CD4-positive, alpha-beta T cell (primary cell): Measurements from ENCODE around the gene FAM9A. TPM values are rescaled to one million over a fixed set of nuclear protein-coding genes. Genes with fewer than 3 reads are reported as not detected.

Experiments
- ATAC-seq: fragments of 200-7000 bp; cut with Tn5 transposase; one replicate; pipeline ENCODE4 v1.10.0; 2022; ENCODE audit warnings: mild to moderate bottlenecking; ENCODE audit not compliant: poor library complexity
- CTCF ChIA-PET: fragments of 350-600 bp; sonication (Branson Sonifier 250); formaldehyde crosslinking; loops from one replicate; lab custom pipeline; 2021; ENCODE audit warnings: antibody characterized with exemption, inconsistent platforms; lab: Charles Lee
- POLR2A ChIA-PET: fragments of 350-600 bp; sonication (Branson Sonifier 250); formaldehyde crosslinking; loops from one replicate; lab custom pipeline; 2021; ENCODE audit warnings: antibody characterized with exemption, inconsistent platforms; lab: Charles Lee
- DNase-seq, 14 experiments: peaks; one replicate each; pipeline ENCODE4 v3.0.0-alpha.2; 2013 to 2020; ENCODE audit warnings: mixed read lengths in 2 of 14
- H3K27ac ChIP-seq, 2 donors: one replicate each; pipeline versions ENCODE4 v1.5.1 to v1.7.0; 2013; ENCODE audit warnings: low read length in 2 of 2, low read depth in 1 of 2, mild to moderate bottlenecking in 1 of 2
- H3K27me3 ChIP-seq, 2 experiments: 1 replicate in 1 of 2; 2 replicates in 1 of 2; pipeline versions ENCODE4 v1.6.1 to v1.7.0; 2013; ENCODE audit warnings: low read length in 2 of 2, control low read depth in 1 of 2, mild to moderate bottlenecking in 1 of 2, moderate library complexity in 1 of 2; ENCODE audit not compliant: insufficient read depth in 2 of 2, control insufficient read depth in 1 of 2
- H3K36me3 ChIP-seq: one replicate; pipeline ENCODE4 v1.6.1; 2013; ENCODE audit warnings: low read length, control low read depth; ENCODE audit not compliant: insufficient read depth
- H3K4me1 ChIP-seq: one replicate; pipeline ENCODE4 v1.6.1; 2013; ENCODE audit warnings: low read length, control low read depth; ENCODE audit not compliant: insufficient read depth
- H3K4me3 ChIP-seq: one replicate; pipeline ENCODE4 v1.5.1; 2013; ENCODE audit warnings: mild to moderate bottlenecking, low read length, moderate library complexity
- H3K9me3 ChIP-seq, 2 experiments: 1 replicate in 1 of 2; 2 replicates in 1 of 2; pipeline versions ENCODE4 v1.6.1 to v1.7.0; 2013; ENCODE audit warnings: low read length in 2 of 2, mild to moderate bottlenecking in 2 of 2, control low read depth in 1 of 2, moderate library complexity in 1 of 2; ENCODE audit not compliant: control insufficient read depth in 1 of 2, insufficient read depth in 1 of 2
- H3K27ac Mint-ChIP-seq: one replicate; pipeline ENCODE4 v1.8.0; 2020; ENCODE audit warnings: mixed read lengths
- H3K27me3 Mint-ChIP-seq: one replicate; pipeline ENCODE4 v1.8.0; 2021; ENCODE audit warnings: mixed read lengths
- H3K36me3 Mint-ChIP-seq: one replicate; pipeline ENCODE4 v1.8.0; 2021; ENCODE audit warnings: low read depth, mixed read lengths
- H3K4me1 Mint-ChIP-seq: one replicate; pipeline ENCODE4 v1.8.0; 2021; ENCODE audit warnings: low read depth, mixed read lengths
- H3K4me3 Mint-ChIP-seq: one replicate; pipeline ENCODE4 v1.8.0; 2020; ENCODE audit warnings: mild to moderate bottlenecking, mixed read lengths
- H3K9me3 Mint-ChIP-seq: one replicate; pipeline ENCODE4 v1.8.0; 2020; ENCODE audit warnings: mixed read lengths
- CTCF ChIP-seq: fragments of 200-600 bp; IDR thresholded peaks from one replicate; pipeline ENCODE4 v1.8.0; 2022; ENCODE audit warnings: antibody characterized with exemption, mild to moderate bottlenecking
- intact Hi-C, 2 experiments: fragments of 100-400 bp; cut with DNase I in 1 of 2; cut with micrococcal nuclease in 1 of 2; formaldehyde crosslinking; loops; one replicate each; pipeline versions ENCODE4 v1.15.1 to v1.9.0; 2023 to 2025; cut with DNase I, micrococcal nuclease
- total RNA-seq, 174 experiments: library from RNA in 2 of 174; stranded (reverse) in 2 of 174; gene quantifications; one replicate each; pipeline ENCODE4 v1.2.3 and lab custom pipeline; 2021 to 2026

The FAM9A gene
- total RNA-seq, 2 experiments from 2014 or later = not detected

GRCh38 chrX:8847360-8847759 is 46.2 kb upstream of the FAM9A start:
- Histone ChIP-seq H3K4me1 (no peaks in the 10 kb centered on the region), H3K9me3 (no peaks in the 10 kb centered on the region), H3K27ac (no peak overlapping the region), H3K4me3 (no peak overlapping the region), H3K36me3 (no peaks in the 10 kb centered on the region), H3K27me3 (peaks cover 4% of the 10 kb centered on the region in 2 experiments)
- CTCF ChIA-PET = no interaction called here
- no peak overlapping the region for H3K4me3 Mint-ChIP-seq
- intact Hi-C loops = no loop called here
- H3K4me1 Mint-ChIP-seq = no peaks in the 10 kb centered on the region
- H3K27ac Mint-ChIP-seq = no peak overlapping the region
- H3K9me3 Mint-ChIP-seq = no peaks in the 10 kb centered on the region
- POLR2A ChIA-PET = no interaction called here
- peaks cover 20% of the 10 kb centered on the region for H3K27me3 Mint-ChIP-seq
- no peak for TF ChIP-seq CTCF
- ATAC-seq (no peak), DNase-seq (no peak)
- H3K36me3 Mint-ChIP-seq = no peaks in the 10 kb centered on the region

GRCh38 chrX:8846266-8846665 is 45.1 kb upstream of the FAM9A start:
- ChIA-PET POLR2A (no interaction called here), CTCF (no interaction called here)
- DNase-seq (no peak), ATAC-seq (no peak)
- Histone ChIP-seq H3K36me3 (no peaks in the 10 kb centered on the region), H3K27me3 (peaks cover 4% of the 10 kb centered on the region in 2 experiments), H3K4me3 (no peak overlapping the region), H3K4me1 (no peaks in the 10 kb centered on the region), H3K9me3 (no peaks in the 10 kb centered on the region), H3K27ac (no peak overlapping the region)
- Mint-ChIP-seq H3K27ac (no peak overlapping the region), H3K27me3 (peaks cover 16% of the 10 kb centered on the region), H3K36me3 (no peaks in the 10 kb centered on the region), H3K4me1 (no peaks in the 10 kb centered on the region), H3K4me3 (no peak overlapping the region), H3K9me3 (no peaks in the 10 kb centered on the region)
- no peak for TF ChIP-seq CTCF
- intact Hi-C loops = no loop called here

GRCh38 chrX:8845469-8845868 is 44.3 kb upstream of the FAM9A start:
- POLR2A ChIA-PET = no interaction called here

More at GRCh38 chrX:8845469-8845868, 44.3 kb upstream of the FAM9A start:
- no peaks in the 10 kb centered on the region for H3K4me1 Mint-ChIP-seq
- Histone ChIP-seq H3K4me1 (no peaks in the 10 kb centered on the region), H3K4me3 (no peak overlapping the region), H3K36me3 (no peaks in the 10 kb centered on the region), H3K27me3 (peaks cover 4% of the 10 kb centered on the region in 2 experiments), H3K9me3 (no peaks in the 10 kb centered on the region), H3K27ac (no peak overlapping the region)
- DNase-seq (no peak), ATAC-seq (no peak)
- H3K27me3 Mint-ChIP-seq = peaks cover 16% of the 10 kb centered on the region
- no peaks in the 10 kb centered on the region for H3K9me3 Mint-ChIP-seq
- TF ChIP-seq CTCF = no peak
- CTCF ChIA-PET = no interaction called here
- no peak overlapping the region for H3K4me3 Mint-ChIP-seq
- H3K27ac Mint-ChIP-seq = no peak overlapping the region
- H3K36me3 Mint-ChIP-seq = no peaks in the 10 kb centered on the region
- intact Hi-C loops = no loop called here
